H9 (cell line): ENCODE data around the gene BHLHE41. TPM values are rescaled to one million over a fixed set of nuclear protein-coding genes. Genes with fewer than 3 reads are reported as not detected.

Source experiments
- DNase-seq: peaks from one replicate; pipeline ENCODE4 v3.0.0-alpha.2; 2017
- H2AFZ ChIP-seq: one replicate; pipeline ENCODE4 v1.6.1; 2013; ENCODE audit warnings: mild to moderate bottlenecking, low read length, control low read depth, moderate library complexity
- H2AK5ac ChIP-seq: 2 replicates; pipeline ENCODE4 v1.6.1; 2013; ENCODE audit warnings: low read length, control low read depth, mixed read lengths; ENCODE audit not compliant: insufficient read length
- H2BK120ac ChIP-seq: one replicate; pipeline ENCODE4 v1.6.1; 2013; ENCODE audit warnings: low read depth, mild to moderate bottlenecking, low read length, control low read depth, inconsistent platforms; ENCODE audit not compliant: poor library complexity, severe bottlenecking
- H2BK12ac ChIP-seq: 2 replicates; pipeline ENCODE4 v1.6.1; 2013; ENCODE audit warnings: low read length, control low read depth, mixed read lengths, low read depth; ENCODE audit not compliant: insufficient read length
- H2BK15ac ChIP-seq: 2 replicates; pipeline ENCODE4 v1.6.1; 2013; ENCODE audit warnings: low read depth, low read length, control low read depth
- H2BK20ac ChIP-seq: one replicate; pipeline ENCODE4 v1.6.1; 2013; ENCODE audit warnings: low read depth, mild to moderate bottlenecking, low read length, control low read depth, inconsistent platforms; ENCODE audit not compliant: poor library complexity, severe bottlenecking
- H2BK5ac ChIP-seq: 2 replicates; pipeline ENCODE4 v1.6.1; 2013; ENCODE audit warnings: low read length, control low read depth, mixed read lengths; ENCODE audit not compliant: insufficient read length
- H3K14ac ChIP-seq: 2 replicates; pipeline ENCODE4 v1.6.1; 2013; ENCODE audit warnings: low read length, control low read depth; ENCODE audit not compliant: insufficient read depth
- H3K18ac ChIP-seq: 2 replicates; pipeline ENCODE4 v1.6.1; 2013; ENCODE audit warnings: low read depth, mild to moderate bottlenecking, mixed read lengths, low read length, control low read depth; ENCODE audit not compliant: insufficient read length
- H3K23ac ChIP-seq: 2 replicates; pipeline ENCODE4 v1.6.1; 2013; ENCODE audit warnings: low read length, control low read depth, mixed read lengths, low read depth; ENCODE audit not compliant: insufficient read length
- H3K23me2 ChIP-seq: 2 replicates; pipeline ENCODE4 v1.6.1; 2013; ENCODE audit warnings: low read depth, mild to moderate bottlenecking, mixed read lengths, low read length, control low read depth; ENCODE audit not compliant: insufficient read length, poor library complexity, severe bottlenecking
- H3K27ac ChIP-seq: 2 replicates; pipeline ENCODE4 v1.5.1; 2013; ENCODE audit warnings: low read length, control low read depth, mixed read lengths, low read depth; ENCODE audit not compliant: insufficient read length
- H3K27me3 ChIP-seq: 2 replicates; pipeline ENCODE4 v1.6.1; 2013; ENCODE audit warnings: low read length, control low read depth, inconsistent platforms; ENCODE audit not compliant: insufficient read depth
- H3K4ac ChIP-seq: 2 replicates; pipeline ENCODE4 v1.6.1; 2013; ENCODE audit warnings: low read depth, mild to moderate bottlenecking, control low read depth, inconsistent platforms, low read length, moderate library complexity
- H3K4me1 ChIP-seq: 2 replicates; pipeline ENCODE4 v1.6.1; 2013; ENCODE audit warnings: low read length, control low read depth, inconsistent platforms; ENCODE audit not compliant: insufficient read depth
- H3K4me2 ChIP-seq: 2 replicates; pipeline ENCODE4 v1.6.1; 2013; ENCODE audit warnings: low read length, control low read depth, mixed read lengths; ENCODE audit not compliant: insufficient read length, insufficient read depth
- H3K56ac ChIP-seq: 2 replicates; pipeline ENCODE4 v1.6.1; 2013; ENCODE audit warnings: low read depth, mild to moderate bottlenecking, mixed read lengths, low read length, control low read depth; ENCODE audit not compliant: insufficient read length
- H3K79me1 ChIP-seq: 2 replicates; pipeline ENCODE4 v1.6.1; 2013; ENCODE audit warnings: low read depth, mild to moderate bottlenecking, moderate library complexity, low read length, control low read depth, inconsistent platforms; ENCODE audit not compliant: insufficient read depth, poor library complexity, severe bottlenecking
- H3K79me2 ChIP-seq: 2 replicates; pipeline ENCODE4 v1.6.1; 2013; ENCODE audit warnings: low read length, control low read depth, inconsistent platforms; ENCODE audit not compliant: insufficient read depth
- H3K9ac ChIP-seq: 2 replicates; pipeline ENCODE4 v1.6.1; 2013; ENCODE audit warnings: low read length, control low read depth, mixed read lengths; ENCODE audit not compliant: insufficient read length; ENCODE audit errors: extremely low read depth
- H3K9me3 ChIP-seq: one replicate; pipeline ENCODE4 v1.6.1; 2013; ENCODE audit warnings: low read depth, low read length, inconsistent platforms; ENCODE audit not compliant: control insufficient read depth
- H3T11ph ChIP-seq: one replicate; pipeline ENCODE4 v1.6.1; 2013; ENCODE audit warnings: mild to moderate bottlenecking, low read length, control low read depth, inconsistent platforms
- H4K20me1 ChIP-seq: one replicate; pipeline ENCODE4 v1.6.1; 2013; ENCODE audit not compliant: control insufficient read depth, insufficient read length, insufficient read depth
- H4K5ac ChIP-seq: 2 replicates; pipeline ENCODE4 v1.6.1; 2013; ENCODE audit warnings: low read depth, mild to moderate bottlenecking, mixed read lengths, low read length, control low read depth; ENCODE audit not compliant: insufficient read length
- H4K8ac ChIP-seq: replicated peaks from 2 replicates; pipeline ENCODE4 v1.6.1; 2013; ENCODE audit warnings: low read length, control low read depth, mixed read lengths, low read depth; ENCODE audit not compliant: insufficient read length
- H4K91ac ChIP-seq: 2 replicates; pipeline ENCODE4 v1.6.1; 2013; ENCODE audit warnings: low read depth, mild to moderate bottlenecking, moderate library complexity, mixed read lengths, low read length, control low read depth; ENCODE audit not compliant: insufficient read length
- H3K27ac Mint-ChIP-seq, 3 experiments: 2 replicates in 2 of 3; 3 replicates in 1 of 3; pipeline ENCODE4 v1.8.0; 2020 to 2021; ENCODE audit warnings: mixed read lengths in 3 of 3, mild to moderate bottlenecking in 1 of 3, moderate library complexity in 1 of 3
- H3K27me3 Mint-ChIP-seq: 2 replicates; pipeline ENCODE4 v1.8.0; 2021; ENCODE audit warnings: low read depth, mild to moderate bottlenecking, moderate library complexity, mixed read lengths
- H3K36me3 Mint-ChIP-seq, 3 experiments: 2 replicates in 2 of 3; 3 replicates in 1 of 3; pipeline ENCODE4 v1.8.0; 2020 to 2021; ENCODE audit warnings: low read depth in 3 of 3, mixed read lengths in 3 of 3; ENCODE audit not compliant: insufficient read depth in 1 of 3
- H3K4me1 Mint-ChIP-seq, 2 experiments: 2 replicates each; pipeline ENCODE4 v1.8.0; 2020; ENCODE audit warnings: mixed read lengths in 2 of 2
- H3K4me3 Mint-ChIP-seq, 2 experiments: 2 replicates in 1 of 2; 3 replicates in 1 of 2; pipeline ENCODE4 v1.8.0; 2020 to 2021; ENCODE audit warnings: mild to moderate bottlenecking in 2 of 2, mixed read lengths in 2 of 2, moderate library complexity in 1 of 2
- H3K9me3 Mint-ChIP-seq, 2 experiments: 2 replicates in 1 of 2; 3 replicates in 1 of 2; pipeline ENCODE4 v1.8.0; 2020; ENCODE audit warnings: mild to moderate bottlenecking in 2 of 2, mixed read lengths in 2 of 2, moderate library complexity in 1 of 2
- CTCF ChIP-seq: fragments of 200-600 bp; sonication (generic); conservative IDR thresholded peaks from 3 replicates; pipeline ENCODE4 v1.8.0; 2021; ENCODE audit warnings: antibody characterized with exemption, mild to moderate bottlenecking
- WGBS: extraction: QIAGEN DNeasy Blood & Tissue Kit; methylation state at CpG from one replicate; pipeline ENCODE4 v1.1.7; 2013; ENCODE audit warnings: missing lambda C conversion rate, low lambda C conversion rate, mixed read lengths; ENCODE audit not compliant: insufficient read length; ENCODE audit errors: extremely low coverage; 5-methylcytosine and 5-hydroxymethylcytosine counted together
- total RNA-seq: library from RNA; stranded (reverse); gene quantifications from 2 replicates; pipeline ENCODE4 v1.2.1, GENCODE V29; 2021

BHLHE41 gene
- total RNA-seq, 1 experiment from 2014 or later, result 0.33 TPM

- Histone ChIP-seq H3K9me3 (no peaks in the 10 kb centered on the region), H3K79me2 (no peaks in the 10 kb centered on the region), H2AK5ac (no peak overlapping the region), H3K56ac (no peak overlapping the region), H3K23ac (no peak overlapping the region), H2BK15ac (no peak overlapping the region), H4K5ac (no peak overlapping the region), H3K4me1 (peaks cover 3% of the 10 kb centered on the region; the same call in 1 of the 2 replicates), H3K23me2 (peaks cover 28% of the 10 kb centered on the region), H3K27ac (no peak overlapping the region), H3K9ac (no peak overlapping the region), H4K8ac (no peak overlapping the region), H2BK12ac (no peak overlapping the region), H3K18ac (no peak overlapping the region), H4K91ac (no peak overlapping the region), H3K4me2 (no peak overlapping the region), H3K4ac (no peak overlapping the region), H2BK120ac (no peak overlapping the region), H3T11ph (no peak overlapping the region), H2BK20ac (no peak overlapping the region), H2AFZ (no peak overlapping the region), H3K27me3 (peaks cover 41% of the 10 kb centered on the region), H4K20me1 (no peaks in the 10 kb centered on the region), H2BK5ac (no peak overlapping the region), H3K79me1 (no peaks in the 10 kb centered on the region), H3K14ac (no peak overlapping the region)
- no peak for TF ChIP-seq CTCF
- Mint-ChIP-seq H3K9me3 (peaks cover 0 to 4% of the 10 kb centered on the region in 2 experiments; a peak in 1 of 5 replicates), H3K27ac (no peak overlapping the region), H3K27me3 (peaks cover 99% of the 10 kb centered on the region), H3K4me1 (peaks cover 26 to 35% of the 10 kb centered on the region in 2 experiments), H3K36me3 (peaks cover 0 to 4% (median 0%) of the 10 kb centered on the region in 3 experiments; a peak in 1 of 7 replicates), H3K4me3 (peak overlapping the region in 1 of 2 experiments; percentile 52; a peak in 3 of 5 replicates)
- no peak for DNase-seq
- WGBS, result no CpG with 5 or more reads among the region's 2 CpGs
Observed at GRCh38 chr12:26127404-26127803, 2.6 kb upstream of the BHLHE41 start.
